Astrocyte (in vitro differentiated cells and primary cell): ENCODE data around the gene COL5A3. TPM values are rescaled to one million over a fixed set of nuclear protein-coding genes. Genes with fewer than 3 reads are reported as not detected.

ENCODE experiments used
- DNase-seq: peaks from one replicate; pipeline ENCODE4 v3.0.0-alpha.2; 2010; ENCODE audit warnings: low read depth
- FAIRE-seq: peaks from 2 replicates; lab custom pipeline; 2011; peaks lifted over from hg19 to GRCh38; lab: Jason Lieb, UNC
- H2AFZ ChIP-seq: 2 replicates; pipeline ENCODE4 v1.6.0; 2012; ENCODE audit warnings: low read depth, low read length, inconsistent platforms
- H3K27ac ChIP-seq: 2 replicates; pipeline ENCODE4 v1.5.1; 2011; ENCODE audit warnings: low read depth, low read length, inconsistent platforms
- H3K27me3 ChIP-seq: 2 replicates; pipeline ENCODE4 v1.6.0; 2011; ENCODE audit warnings: low read length, inconsistent platforms; ENCODE audit not compliant: insufficient read depth
- H3K36me3 ChIP-seq: 2 replicates; pipeline ENCODE4 v1.5.1; 2011; ENCODE audit warnings: low read length, inconsistent platforms; ENCODE audit not compliant: insufficient read depth
- H3K4me1 ChIP-seq: 2 replicates; pipeline ENCODE4 v1.5.1; 2011; ENCODE audit warnings: low read length, inconsistent platforms; ENCODE audit not compliant: insufficient read depth
- H3K4me2 ChIP-seq: 2 replicates; pipeline ENCODE4 v1.6.0; 2012; ENCODE audit warnings: low read length, inconsistent platforms
- H3K4me3 ChIP-seq: 2 replicates; pipeline ENCODE4 v1.5.1; 2011; ENCODE audit warnings: low read depth, mild to moderate bottlenecking, low read length, inconsistent platforms; ENCODE audit not compliant: insufficient read depth
- H3K79me2 ChIP-seq: 2 replicates; pipeline ENCODE4 v1.6.0; 2012; ENCODE audit warnings: mild to moderate bottlenecking, low read length, inconsistent platforms; ENCODE audit not compliant: insufficient read depth
- H3K9ac ChIP-seq: 2 replicates; pipeline ENCODE4 v1.6.0; 2012; ENCODE audit warnings: mild to moderate bottlenecking, low read length, inconsistent platforms
- H3K9me3 ChIP-seq: 2 replicates; pipeline ENCODE4 v1.5.1; 2012; ENCODE audit warnings: low read depth, mild to moderate bottlenecking, low read length, inconsistent platforms; ENCODE audit not compliant: insufficient read depth
- H4K20me1 ChIP-seq: 2 replicates; pipeline ENCODE4 v1.6.0; 2012; ENCODE audit warnings: low read length, inconsistent platforms; ENCODE audit not compliant: insufficient read depth
- H3K27ac Mint-ChIP-seq: one replicate; pipeline ENCODE4 v1.8.0; 2021; ENCODE audit warnings: mild to moderate bottlenecking, mixed read lengths; ENCODE audit not compliant: unreplicated experiment
- H3K27me3 Mint-ChIP-seq: one replicate; pipeline ENCODE4 v1.8.0; 2021; ENCODE audit warnings: low read depth, mixed read lengths; ENCODE audit not compliant: unreplicated experiment
- H3K36me3 Mint-ChIP-seq: one replicate; pipeline ENCODE4 v1.8.0; 2021; ENCODE audit warnings: low read depth, mixed read lengths; ENCODE audit not compliant: unreplicated experiment
- H3K4me1 Mint-ChIP-seq: one replicate; pipeline ENCODE4 v1.8.0; 2021; ENCODE audit warnings: low read depth, mixed read lengths; ENCODE audit not compliant: unreplicated experiment
- H3K4me3 Mint-ChIP-seq: one replicate; pipeline ENCODE4 v1.8.0; 2021; ENCODE audit warnings: mild to moderate bottlenecking, moderate library complexity, mixed read lengths; ENCODE audit not compliant: unreplicated experiment
- H3K9me3 Mint-ChIP-seq: one replicate; pipeline ENCODE4 v1.8.0; 2021; ENCODE audit warnings: mild to moderate bottlenecking, mixed read lengths; ENCODE audit not compliant: unreplicated experiment
- EZH2 ChIP-seq: IDR thresholded peaks from 2 replicates; pipeline ENCODE4 v1.6.1; 2012; ENCODE audit warnings: mild to moderate bottlenecking, low read length, inconsistent platforms; ENCODE audit not compliant: insufficient read depth
- total RNA-seq: library from RNA; stranded (reverse); gene quantifications from 2 replicates; pipeline ENCODE4 v1.2.1, GENCODE V29; 2021
- TF ChIP-seq, protein P1 (sequence below): IDR thresholded peaks from 2 replicates; pipeline ENCODE4 v1.5.1; 2011; ENCODE audit warnings: low read depth, mild to moderate bottlenecking, inconsistent platforms, low read length, moderate library complexity; ENCODE audit not compliant: insufficient read depth

The COL5A3 gene
- total RNA-seq, 1 donor from 2014 or later: 22.2 TPM

DNA sequence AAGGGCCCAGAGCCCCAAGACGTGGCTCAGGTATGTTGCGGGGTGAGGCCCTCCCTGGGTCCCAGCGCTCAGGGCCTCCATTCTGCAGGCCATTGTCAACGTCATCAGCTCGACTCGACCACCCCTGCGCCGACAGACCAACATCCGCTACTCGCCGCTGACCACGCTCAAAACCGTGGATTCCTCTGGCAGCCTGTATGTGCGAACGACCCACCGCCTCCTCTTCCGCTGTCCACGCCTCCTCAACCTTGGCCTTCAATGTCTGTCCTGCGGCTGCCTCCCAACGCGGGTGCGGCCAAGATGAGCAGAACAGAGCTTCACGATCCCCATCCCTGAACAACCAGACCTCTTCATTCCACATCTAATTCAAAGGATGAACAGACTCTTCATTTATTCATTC is 11.1 kb upstream of the COL5A3 start:
- no peak overlapping the region for H3K4me2 ChIP-seq
- no peaks in the 10 kb centered on the region for H3K79me2 ChIP-seq
- DNase-seq (no peak), FAIRE-seq (no peak)
- no peaks in the 10 kb centered on the region for H4K20me1 ChIP-seq
- Mint-ChIP-seq H3K9me3 (peaks cover 3% of the 10 kb centered on the region), H3K4me1 (peaks cover 4% of the 10 kb centered on the region), H3K36me3 (peaks cover 2% of the 10 kb centered on the region), H3K27me3 (peaks cover 19% of the 10 kb centered on the region), H3K27ac (no peak overlapping the region), H3K4me3 (no peak overlapping the region)
- peaks cover 6% of the 10 kb centered on the region for H3K27me3 ChIP-seq
- no peak overlapping the region for H3K9ac ChIP-seq
- no peaks in the 10 kb centered on the region for H3K36me3 ChIP-seq
- peaks cover 7% of the 10 kb centered on the region for H3K4me1 ChIP-seq
- no peaks in the 10 kb centered on the region for H3K9me3 ChIP-seq
- TF ChIP-seq, protein P1, sequence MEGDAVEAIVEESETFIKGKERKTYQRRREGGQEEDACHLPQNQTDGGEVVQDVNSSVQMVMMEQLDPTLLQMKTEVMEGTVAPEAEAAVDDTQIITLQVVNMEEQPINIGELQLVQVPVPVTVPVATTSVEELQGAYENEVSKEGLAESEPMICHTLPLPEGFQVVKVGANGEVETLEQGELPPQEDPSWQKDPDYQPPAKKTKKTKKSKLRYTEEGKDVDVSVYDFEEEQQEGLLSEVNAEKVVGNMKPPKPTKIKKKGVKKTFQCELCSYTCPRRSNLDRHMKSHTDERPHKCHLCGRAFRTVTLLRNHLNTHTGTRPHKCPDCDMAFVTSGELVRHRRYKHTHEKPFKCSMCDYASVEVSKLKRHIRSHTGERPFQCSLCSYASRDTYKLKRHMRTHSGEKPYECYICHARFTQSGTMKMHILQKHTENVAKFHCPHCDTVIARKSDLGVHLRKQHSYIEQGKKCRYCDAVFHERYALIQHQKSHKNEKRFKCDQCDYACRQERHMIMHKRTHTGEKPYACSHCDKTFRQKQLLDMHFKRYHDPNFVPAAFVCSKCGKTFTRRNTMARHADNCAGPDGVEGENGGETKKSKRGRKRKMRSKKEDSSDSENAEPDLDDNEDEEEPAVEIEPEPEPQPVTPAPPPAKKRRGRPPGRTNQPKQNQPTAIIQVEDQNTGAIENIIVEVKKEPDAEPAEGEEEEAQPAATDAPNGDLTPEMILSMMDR: no peak
- no peak for TF ChIP-seq EZH2
- H3K27ac ChIP-seq: no peak overlapping the region
- H2AFZ ChIP-seq: no peak overlapping the region
- H3K4me3 ChIP-seq: no peak overlapping the region

DNA sequence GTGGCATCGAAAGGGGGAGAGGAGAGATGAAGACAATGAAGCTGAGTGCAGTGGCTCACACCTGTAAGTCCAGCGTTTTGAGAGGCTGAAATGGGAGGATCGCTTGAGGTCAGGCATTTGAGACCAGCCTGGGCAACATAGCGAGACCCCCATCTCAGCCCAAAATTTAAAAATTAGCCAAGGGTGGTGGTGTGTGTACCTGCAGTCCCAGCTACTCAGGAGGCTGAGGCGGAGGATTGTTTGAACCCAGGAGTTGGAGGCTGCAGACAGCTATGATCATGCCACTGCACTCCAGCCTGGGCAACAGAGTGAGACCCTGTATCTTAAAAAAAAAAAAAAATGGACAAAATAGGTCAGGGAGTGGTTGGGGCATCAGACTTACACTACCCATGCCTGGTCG is 10.5 kb upstream of the COL5A3 start:
- Histone ChIP-seq H3K79me2 (no peaks in the 10 kb centered on the region), H3K4me1 (peaks cover 7% of the 10 kb centered on the region), H3K27me3 (peaks cover 4% of the 10 kb centered on the region), H3K36me3 (no peaks in the 10 kb centered on the region), H4K20me1 (no peaks in the 10 kb centered on the region), H3K4me2 (no peak overlapping the region), H3K9me3 (no peaks in the 10 kb centered on the region), H3K27ac (no peak overlapping the region), H2AFZ (no peak overlapping the region), H3K4me3 (no peak overlapping the region), H3K9ac (no peak overlapping the region)
- Mint-ChIP-seq H3K27ac (no peak overlapping the region), H3K4me1 (peaks cover 4% of the 10 kb centered on the region), H3K4me3 (no peak overlapping the region), H3K9me3 (peaks cover 3% of the 10 kb centered on the region), H3K27me3 (peaks cover 18% of the 10 kb centered on the region), H3K36me3 (peaks cover 2% of the 10 kb centered on the region)
- DNase-seq: no peak
- no peak for FAIRE-seq
- TF ChIP-seq, protein P1: no peak
- no peak for TF ChIP-seq EZH2

DNA sequence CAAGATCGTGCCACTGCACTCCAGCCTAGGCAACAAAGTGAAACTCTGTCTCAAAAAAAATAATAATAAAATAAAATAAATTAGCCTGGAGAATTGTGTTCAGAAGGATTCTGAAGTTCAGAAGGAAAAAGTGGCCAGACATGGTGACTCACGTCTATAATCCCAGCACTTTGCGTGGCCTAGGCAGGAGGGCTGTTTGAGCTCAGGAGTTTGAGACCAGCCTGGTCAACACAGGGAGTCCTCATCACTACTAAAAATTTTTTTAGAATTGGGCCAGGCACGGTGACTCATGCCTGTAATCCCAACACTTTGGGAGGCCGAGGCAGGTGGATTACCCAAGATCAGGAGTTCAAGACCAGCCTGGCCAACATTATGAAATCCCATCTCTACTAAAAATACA is 8.9 kb upstream of the COL5A3 start:
- H3K27ac Mint-ChIP-seq: no peak overlapping the region
- peaks cover 3% of the 10 kb centered on the region for H3K9me3 Mint-ChIP-seq
- DNase-seq: no peak
- Histone ChIP-seq H3K4me3 (no peak overlapping the region), H3K27me3 (peaks cover 2% of the 10 kb centered on the region), H3K79me2 (no peaks in the 10 kb centered on the region), H3K4me1 (peaks cover 7% of the 10 kb centered on the region), H3K27ac (no peak overlapping the region), H3K4me2 (no peak overlapping the region), H3K36me3 (no peaks in the 10 kb centered on the region), H3K9ac (no peak overlapping the region), H3K9me3 (no peaks in the 10 kb centered on the region), H2AFZ (no peak overlapping the region), H4K20me1 (no peaks in the 10 kb centered on the region)
- H3K4me3 Mint-ChIP-seq: no peak overlapping the region
- no peak for FAIRE-seq
- H3K36me3 Mint-ChIP-seq: peaks cover 2% of the 10 kb centered on the region
- peaks cover 18% of the 10 kb centered on the region for H3K27me3 Mint-ChIP-seq
- peaks cover 4% of the 10 kb centered on the region for H3K4me1 Mint-ChIP-seq
- TF ChIP-seq, protein P1: no peak
- no peak for TF ChIP-seq EZH2
